Bronchial epithelial cell (primary cell): Measurements from ENCODE around the gene C2CD4B. TPM values are rescaled to one million over a fixed set of nuclear protein-coding genes. Genes with fewer than 3 reads are reported as not detected.

Experiments used
- DNase-seq: peaks from one replicate; pipeline ENCODE4 v3.0.0-alpha.2; 2010; ENCODE audit warnings: low read depth
- FAIRE-seq: peaks from 2 replicates; lab custom pipeline; 2011; peaks lifted over from hg19 to GRCh38; lab: Jason Lieb, UNC
- H3K27me3 ChIP-seq: 2 replicates; pipeline ENCODE4 v1.5.1; 2011; ENCODE audit warnings: low read length; ENCODE audit not compliant: control insufficient read depth, insufficient read depth
- H3K36me3 ChIP-seq: 2 replicates; pipeline ENCODE4 v1.5.1; 2011; ENCODE audit warnings: low read length; ENCODE audit not compliant: control insufficient read depth, insufficient read depth
- H3K4me3 ChIP-seq: 2 replicates; pipeline ENCODE4 v1.5.1; 2011; ENCODE audit warnings: mild to moderate bottlenecking, low read depth, low read length, control low read depth
- CTCF ChIP-seq: IDR thresholded peaks from 2 replicates; pipeline ENCODE4 v1.5.1; 2011; ENCODE audit warnings: mild to moderate bottlenecking, moderate library complexity, low read length, control low read depth, inconsistent platforms; ENCODE audit not compliant: insufficient read depth, severe bottlenecking
- total RNA-seq: library from RNA; depleted of rRNA; stranded (reverse); fragments of >200 nt; gene quantifications from 2 replicates; pipeline ENCODE4 v1.2.1, GENCODE V29; 2014

The C2CD4B gene
- total RNA-seq, 1 donor from 2014 or later, result 0.26 TPM

- Histone ChIP-seq H3K36me3 (no peaks in the 10 kb centered on the region), H3K4me3 (no peak overlapping the region), H3K27me3 (peaks cover 2% of the 10 kb centered on the region)
- FAIRE-seq (no peak), DNase-seq (no peak)
- TF ChIP-seq CTCF, result no peak
These were observed 21.5 kb upstream of the C2CD4B start for GRCh38 chr15:62186578-62186977.

GRCh38 chr15:62183130-62183529, 18.0 kb upstream of the C2CD4B start:
- FAIRE-seq (no peak), DNase-seq (no peak)
- H3K36me3 ChIP-seq, result no peaks in the 10 kb centered on the region
- no peaks in the 10 kb centered on the region for H3K27me3 ChIP-seq
- no peak for TF ChIP-seq CTCF
- no peak overlapping the region for H3K4me3 ChIP-seq

- no peak for FAIRE-seq
- no peaks in the 10 kb centered on the region for H3K36me3 ChIP-seq
- no peak for TF ChIP-seq CTCF
- no peaks in the 10 kb centered on the region for H3K27me3 ChIP-seq
- no peak overlapping the region for H3K4me3 ChIP-seq
- DNase-seq, result peak; percentile 74
These were observed 8.1 kb upstream of the C2CD4B start for GRCh38 chr15:62173215-62173614.

- no peak for TF ChIP-seq CTCF
- Histone ChIP-seq H3K36me3 (no peaks in the 10 kb centered on the region), H3K4me3 (no peak overlapping the region), H3K27me3 (no peaks in the 10 kb centered on the region)
- DNase-seq (no peak), FAIRE-seq (no peak)
These were observed 6.8 kb upstream of the C2CD4B start for GRCh38 chr15:62171882-62172281.

- H3K36me3 ChIP-seq, result no peaks in the 10 kb centered on the region
- no peak overlapping the region for H3K4me3 ChIP-seq
- H3K27me3 ChIP-seq, result peaks cover 7% of the 10 kb centered on the region
- no peak for TF ChIP-seq CTCF
- no peak for DNase-seq
- FAIRE-seq, result no peak
These were observed 799 bp upstream of the C2CD4B start for GRCh38 chr15:62165793-62166375.
